ENCODE data around the gene DUSP1. TPM values are rescaled to one million over a fixed set of nuclear protein-coding genes. Genes with fewer than 3 reads are reported as not detected.

Gene DUSP1
- total RNA-seq, 4 donors from 2014 or later = 222 to 415 (median 252) TPM

GRCh38 chr5:172758834-172759149, 12.2 kb downstream of the DUSP1 start:
- no peak for DNase-seq
- intact Hi-C loops (cut with DNase I) = no loop called here
- Histone ChIP-seq H3K4me1 (peaks cover 0 to 12% (median 11%) of the 10 kb centered on the region in 3 donors), H3K9me3 (no peaks in the 10 kb centered on the region), H3K4me3 (no peak overlapping the region), H3K27me3 (no peaks in the 10 kb centered on the region), H3K36me3 (no peaks in the 10 kb centered on the region), H3K27ac (peak overlapping the region; percentile 42 to 81 (median 56))
- TF ChIP-seq CTCF (IDR thresholded peaks at IDR 0.05) = no peak
- no peak for TF ChIP-seq POLR2A (IDR thresholded peaks at IDR 0.05)
- WGBS, 2 donors = 80 to 86% methylated on average over 6 of the region's 6 CpGs

DNA sequence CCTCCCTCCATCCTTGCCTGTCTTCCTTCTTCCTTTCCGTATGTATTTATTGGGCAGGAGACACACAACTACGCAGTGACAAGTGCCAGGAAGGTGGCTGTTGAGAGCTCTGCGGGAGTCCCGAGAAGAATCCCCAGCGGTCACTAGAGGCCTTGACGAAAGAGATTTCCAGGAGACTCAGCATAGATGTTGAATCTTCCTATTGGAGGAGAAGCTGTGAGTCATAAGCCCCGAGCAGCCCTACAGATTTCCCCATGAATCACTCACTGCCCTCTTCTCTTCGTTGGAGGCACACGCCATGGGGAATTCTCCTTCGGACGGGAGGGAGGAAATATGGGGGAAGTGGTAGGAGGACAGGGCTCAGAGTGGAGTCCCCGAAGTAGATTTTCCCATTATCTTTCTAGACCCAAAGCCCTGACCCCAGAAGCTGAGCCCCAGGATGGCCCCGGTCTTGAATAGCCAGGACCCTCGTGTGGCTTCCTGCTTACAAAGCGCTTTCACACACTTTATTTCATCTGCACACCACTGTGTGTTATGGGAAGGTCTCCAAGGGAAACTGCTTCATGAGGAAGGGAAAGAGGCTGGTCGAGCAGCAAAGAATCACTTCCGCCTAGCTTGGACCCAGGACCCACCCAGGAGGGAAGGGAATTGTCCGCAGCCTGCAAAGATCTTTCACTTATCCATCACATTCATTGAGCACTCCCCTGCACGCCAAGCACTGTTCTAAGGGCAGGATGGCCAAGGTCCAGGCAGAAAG, 12.7 kb downstream of the DUSP1 start:
- no peak for DNase-seq
- TF ChIP-seq CTCF (IDR thresholded peaks at IDR 0.05) (peak in 1 of 6 experiments; percentile 27), POLR2A (IDR thresholded peaks at IDR 0.05) (no peak)
- Histone ChIP-seq H3K9me3 (no peaks in the 10 kb centered on the region), H3K36me3 (no peaks in the 10 kb centered on the region), H3K27ac (peak overlapping the region; percentile 42 to 81 (median 56)), H3K4me3 (no peak overlapping the region), H3K4me1 (peaks cover 0 to 12% (median 10%) of the 10 kb centered on the region in 3 donors), H3K27me3 (no peaks in the 10 kb centered on the region)
- WGBS, 2 donors = 40 to 43% methylated on average over 15 to 19 of the region's 19 CpGs
- intact Hi-C loops (cut with DNase I) = no loop called here

- DNase-seq = no peak
- intact Hi-C loops (cut with DNase I) = no loop called here
- TF ChIP-seq CTCF (IDR thresholded peaks at IDR 0.05) (no peak), POLR2A (IDR thresholded peaks at IDR 0.05) (no peak)
- WGBS, 2 donors = 69 to 77% methylated on average over 5 to 8 of the region's 9 CpGs
- no peaks in the 10 kb centered on the region for H3K36me3 ChIP-seq
- H3K27ac ChIP-seq = peak overlapping the region; percentile 25 to 81 (median 56)
- H3K9me3 ChIP-seq = no peaks in the 10 kb centered on the region
- no peaks in the 10 kb centered on the region for H3K27me3 ChIP-seq
- no peak overlapping the region for H3K4me3 ChIP-seq
- H3K4me1 ChIP-seq = peaks cover 0 to 12% (median 10%) of the 10 kb centered on the region in 3 donors
Measured at GRCh38 chr5:172757394-172758010, 13.5 kb downstream of the DUSP1 start.

GRCh38 chr5:172756764-172757393, 14.1 kb downstream of the DUSP1 start:
- H3K36me3 ChIP-seq = no peaks in the 10 kb centered on the region
- H3K27ac ChIP-seq = peak overlapping the region in 1 of 4 donors; percentile 63
- H3K27me3 ChIP-seq = no peaks in the 10 kb centered on the region
- no peak overlapping the region for H3K4me3 ChIP-seq
- H3K9me3 ChIP-seq = no peaks in the 10 kb centered on the region
- TF ChIP-seq POLR2A (IDR thresholded peaks at IDR 0.05) = no peak
- TF ChIP-seq CTCF (IDR thresholded peaks at IDR 0.05) = no peak
- no peak for DNase-seq
- 77 to 82% methylated on average over 9 of the region's 10 CpGs for WGBS, 2 donors
- peaks cover 0 to 12% (median 10%) of the 10 kb centered on the region in 3 donors for H3K4me1 ChIP-seq
- intact Hi-C loops (cut with DNase I) = no loop called here

Measured in esophagus squamous epithelium (tissue), 5 donors.